Caco-2 (cell line): ENCODE results near the gene B3GNT4. TPM values are rescaled to one million over a fixed set of nuclear protein-coding genes. Genes with fewer than 3 reads are reported as not detected.
A peak's percentile ranks its signal among the peaks of the same experiment; 100 is the strongest.

ENCODE experiments used
- BruUV-seq: library from RNA; stranded (reverse); fragments of 400-500 nt; replicated peaks from 2 replicates; lab custom pipeline; 2021; lab: Mats Ljungman, UMichigan
- CTCF ChIA-PET: fragments of 300-600 bp; sonication (Branson Sonifier 250); formaldehyde crosslinking; loops from one replicate; lab custom pipeline; 2022; ENCODE audit warnings: antibody characterized with exemption; lab: Charles Lee
- POLR2A ChIA-PET: fragments of 300-600 bp; sonication (Branson Sonifier 250); formaldehyde crosslinking; loops from one replicate; lab custom pipeline; 2022; ENCODE audit warnings: antibody characterized with exemption; lab: Charles Lee
- DNase-seq, 2 experiments: peaks; one replicate each; pipeline versions ENCODE4 v3.0.0 to v3.0.0-alpha.2; 2020 to 2022
- H3K27me3 ChIP-seq: replicated peaks from 2 replicates; pipeline ENCODE4 v1.6.0; 2011; ENCODE audit warnings: low read length; ENCODE audit not compliant: control insufficient read depth, insufficient read depth
- H3K36me3 ChIP-seq: 2 replicates; pipeline ENCODE4 v1.5.1; 2011; ENCODE audit warnings: low read length; ENCODE audit not compliant: control insufficient read depth, insufficient read depth
- H3K4me1 ChIP-seq: fragments of 250-450 bp; sonication (Bioruptor Pico); 2 replicates; pipeline ENCODE4 v1.5.1; 2020; ENCODE audit warnings: mild to moderate bottlenecking
- H3K4me3 ChIP-seq: 2 replicates; pipeline ENCODE4 v1.5.1; 2011; ENCODE audit warnings: low read depth, mild to moderate bottlenecking, control low read depth, low read length
- H3K9me3 ChIP-seq: fragments of 250-450 bp; sonication (Bioruptor Pico); 2 replicates; pipeline ENCODE4 v1.5.1; 2020; ENCODE audit warnings: mild to moderate bottlenecking, moderate library complexity
- H3K27ac Mint-ChIP-seq: one replicate; pipeline ENCODE4 v1.8.0; 2022; ENCODE audit warnings: mixed read lengths; ENCODE audit not compliant: unreplicated experiment
- H3K27me3 Mint-ChIP-seq: one replicate; pipeline ENCODE4 v1.8.0; 2022; ENCODE audit warnings: mixed read lengths; ENCODE audit not compliant: insufficient read depth, unreplicated experiment
- H3K36me3 Mint-ChIP-seq: one replicate; pipeline ENCODE4 v1.8.0; 2022; ENCODE audit warnings: mild to moderate bottlenecking, mixed read lengths; ENCODE audit not compliant: insufficient read depth, unreplicated experiment
- H3K4me1 Mint-ChIP-seq: one replicate; pipeline ENCODE4 v1.8.0; 2022; ENCODE audit warnings: low read depth, mixed read lengths; ENCODE audit not compliant: unreplicated experiment
- H3K4me3 Mint-ChIP-seq: one replicate; pipeline ENCODE4 v1.8.0; 2022; ENCODE audit warnings: mild to moderate bottlenecking, moderate library complexity, mixed read lengths; ENCODE audit not compliant: unreplicated experiment
- H3K9me3 Mint-ChIP-seq: one replicate; pipeline ENCODE4 v1.8.0; 2022; ENCODE audit warnings: mixed read lengths; ENCODE audit not compliant: unreplicated experiment
- intact Hi-C: fragments of 100-400 bp; cut with micrococcal nuclease; formaldehyde crosslinking; loops from one replicate; pipeline ENCODE4 v1.10.0; 2022; ENCODE audit not compliant: unreplicated experiment
- total RNA-seq: library from RNA; stranded (reverse); gene quantifications from 2 replicates; pipeline ENCODE4 v1.2.3, GENCODE V29; 2022
- TF ChIP-seq, protein P1 (sequence below), 2 experiments: fragments of 200-600 bp in 1 of 2; IDR thresholded peaks; 1 replicate in 1 of 2; 2 replicates in 1 of 2; pipeline versions ENCODE4 v1.5.1 to v1.8.0; 2011 to 2022; ENCODE audit warnings: antibody characterized with exemption in 1 of 2, control low read depth in 1 of 2, inconsistent platforms in 1 of 2, low read depth in 1 of 2, low read length in 1 of 2, mild to moderate bottlenecking in 1 of 2, moderate library complexity in 1 of 2; ENCODE audit not compliant: insufficient read depth in 1 of 2, severe bottlenecking in 1 of 2, unreplicated experiment in 1 of 2

Gene B3GNT4
- total RNA-seq, 1 experiment from 2014 or later, result 2.2 TPM

DNA sequence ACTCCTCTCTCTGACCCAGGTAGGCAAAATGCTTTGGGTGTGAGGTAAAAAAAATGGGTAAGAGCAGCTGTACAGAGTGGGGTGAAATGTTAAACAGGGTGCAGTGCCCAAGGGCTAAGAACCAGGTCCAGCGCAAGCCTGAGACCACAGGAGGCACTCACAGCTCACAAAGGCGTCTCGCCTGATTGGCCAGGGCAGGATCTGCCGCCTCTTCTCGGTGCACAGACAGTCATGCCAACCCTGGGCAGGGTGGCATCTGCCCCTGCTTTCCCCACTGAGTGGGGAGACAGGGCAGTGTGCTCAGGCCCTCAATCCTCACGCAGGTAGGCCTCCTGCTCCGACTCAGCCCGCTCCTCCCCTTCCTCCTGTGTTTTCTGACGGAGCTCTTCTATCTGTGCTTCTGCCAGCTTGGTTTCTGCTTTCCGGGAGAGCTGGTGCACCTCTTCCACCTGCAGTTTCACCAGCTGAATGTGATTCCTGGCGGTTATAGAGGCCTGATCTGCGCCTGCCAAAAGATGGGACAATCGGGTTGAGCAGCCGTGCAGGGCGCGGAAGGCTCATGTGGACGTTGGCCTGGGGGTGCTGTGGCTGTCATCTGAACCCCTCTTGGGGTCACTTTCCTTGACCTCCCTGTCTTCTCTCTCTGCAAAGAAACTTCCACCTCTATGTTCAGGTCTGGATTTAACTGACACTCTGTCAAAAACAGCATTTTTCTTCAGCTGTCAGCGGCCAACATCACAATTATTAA is 4.7 kb downstream of the B3GNT4 start:
- TF ChIP-seq, protein P1, sequence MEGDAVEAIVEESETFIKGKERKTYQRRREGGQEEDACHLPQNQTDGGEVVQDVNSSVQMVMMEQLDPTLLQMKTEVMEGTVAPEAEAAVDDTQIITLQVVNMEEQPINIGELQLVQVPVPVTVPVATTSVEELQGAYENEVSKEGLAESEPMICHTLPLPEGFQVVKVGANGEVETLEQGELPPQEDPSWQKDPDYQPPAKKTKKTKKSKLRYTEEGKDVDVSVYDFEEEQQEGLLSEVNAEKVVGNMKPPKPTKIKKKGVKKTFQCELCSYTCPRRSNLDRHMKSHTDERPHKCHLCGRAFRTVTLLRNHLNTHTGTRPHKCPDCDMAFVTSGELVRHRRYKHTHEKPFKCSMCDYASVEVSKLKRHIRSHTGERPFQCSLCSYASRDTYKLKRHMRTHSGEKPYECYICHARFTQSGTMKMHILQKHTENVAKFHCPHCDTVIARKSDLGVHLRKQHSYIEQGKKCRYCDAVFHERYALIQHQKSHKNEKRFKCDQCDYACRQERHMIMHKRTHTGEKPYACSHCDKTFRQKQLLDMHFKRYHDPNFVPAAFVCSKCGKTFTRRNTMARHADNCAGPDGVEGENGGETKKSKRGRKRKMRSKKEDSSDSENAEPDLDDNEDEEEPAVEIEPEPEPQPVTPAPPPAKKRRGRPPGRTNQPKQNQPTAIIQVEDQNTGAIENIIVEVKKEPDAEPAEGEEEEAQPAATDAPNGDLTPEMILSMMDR (IDR thresholded peaks at IDR 0.05; ENCODE audit: insufficient read depth in 1 of 2, low read depth in 1 of 2, low read length in 1 of 2, severe bottlenecking in 1 of 2, unreplicated experiment in 1 of 2), result no peak
- Histone ChIP-seq H3K36me3 (no peaks in the 10 kb centered on the region; the same call in 1 of the 2 replicates), H3K4me3 (no peak overlapping the region), H3K4me1 (no peaks in the 10 kb centered on the region), H3K27me3 (no peaks in the 10 kb centered on the region), H3K9me3 (no peaks in the 10 kb centered on the region)
- H3K27ac Mint-ChIP-seq, result no peak overlapping the region
- H3K4me1 Mint-ChIP-seq, result peaks cover 7% of the 10 kb centered on the region
- no peaks in the 10 kb centered on the region for H3K27me3 Mint-ChIP-seq
- CTCF ChIA-PET, result no interaction called here
- intact Hi-C loops, result no loop called here
- POLR2A ChIA-PET, result interaction anchor here (0.7 kb wide), 1 partner anchor 128 kb away, joined by 3 read pairs; no protein-coding TSS in a partner anchor
- TSS peak; percentile 43 for BruUV-seq
- peaks cover 78% of the 10 kb centered on the region for H3K36me3 Mint-ChIP-seq
- H3K9me3 Mint-ChIP-seq, result no peaks in the 10 kb centered on the region
- H3K4me3 Mint-ChIP-seq, result no peak overlapping the region
- no peak for DNase-seq

GRCh38 chr12:122215771-122216170 is 12.3 kb downstream of the B3GNT4 start:
- Histone ChIP-seq H3K27me3 (no peaks in the 10 kb centered on the region), H3K4me1 (no peaks in the 10 kb centered on the region), H3K36me3 (peaks cover 3% of the 10 kb centered on the region), H3K4me3 (no peak overlapping the region), H3K9me3 (no peaks in the 10 kb centered on the region; the same call in 1 of the 2 replicates)
- TF ChIP-seq, protein P1 (IDR thresholded peaks at IDR 0.05; ENCODE audit: insufficient read depth in 1 of 2, low read depth in 1 of 2, low read length in 1 of 2, severe bottlenecking in 1 of 2, unreplicated experiment in 1 of 2), result no peak
- BruUV-seq, result no TSS peak
- intact Hi-C loops, result no loop called here
- DNase-seq, result no peak
- H3K27ac Mint-ChIP-seq, result no peak overlapping the region
- no peak overlapping the region for H3K4me3 Mint-ChIP-seq
- peaks cover 94% of the 10 kb centered on the region for H3K36me3 Mint-ChIP-seq
- ChIA-PET CTCF (no interaction called here), POLR2A (interaction anchor here (0.6 kb wide), 1 partner anchor 12 kb away, joined by 7 read pairs; the partner anchor contains the start of gene B3GNT4)
- no peaks in the 10 kb centered on the region for H3K4me1 Mint-ChIP-seq
- no peaks in the 10 kb centered on the region for H3K27me3 Mint-ChIP-seq
- no peaks in the 10 kb centered on the region for H3K9me3 Mint-ChIP-seq

DNA sequence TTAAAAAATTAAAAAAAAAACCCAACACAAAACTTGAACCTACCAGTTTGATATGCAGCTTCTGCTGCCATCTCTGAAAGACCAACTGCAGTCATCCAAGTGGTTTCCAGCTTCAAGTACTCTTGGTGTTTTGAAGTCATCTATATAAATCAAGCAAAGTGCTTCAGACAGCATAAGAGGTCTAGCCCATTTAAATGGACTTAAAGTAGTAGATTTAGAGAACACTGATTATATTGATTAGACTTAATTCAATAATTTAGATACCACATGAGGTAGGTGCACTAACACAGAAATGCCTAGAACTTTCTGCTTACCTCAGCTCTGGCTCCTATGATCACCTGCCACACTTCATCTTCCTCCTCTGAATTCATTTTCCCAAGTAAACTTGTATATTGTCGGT is 12.9 kb downstream of the B3GNT4 start:
- ChIA-PET POLR2A (no interaction called here), CTCF (no interaction called here)
- Mint-ChIP-seq H3K27me3 (no peaks in the 10 kb centered on the region), H3K27ac (no peak overlapping the region), H3K4me3 (no peak overlapping the region), H3K4me1 (no peaks in the 10 kb centered on the region), H3K9me3 (no peaks in the 10 kb centered on the region), H3K36me3 (peaks cover 95% of the 10 kb centered on the region)
- Histone ChIP-seq H3K36me3 (peaks cover 3% of the 10 kb centered on the region), H3K27me3 (no peaks in the 10 kb centered on the region), H3K4me3 (no peak overlapping the region), H3K9me3 (no peaks in the 10 kb centered on the region; the same call in 1 of the 2 replicates), H3K4me1 (no peaks in the 10 kb centered on the region)
- TF ChIP-seq, protein P1 (IDR thresholded peaks at IDR 0.05; ENCODE audit: insufficient read depth in 1 of 2, low read depth in 1 of 2, low read length in 1 of 2, severe bottlenecking in 1 of 2, unreplicated experiment in 1 of 2), result no peak
- no peak for DNase-seq
- no TSS peak for BruUV-seq
- intact Hi-C loops, result no loop called here
